ENCODE measurements around the gene TRMT13. TPM values are rescaled to one million over a fixed set of nuclear protein-coding genes. Genes with fewer than 3 reads are reported as not detected.
"Not testable (repeated sequence)": the region's sequence is repeated elsewhere in the genome, so short reads cannot be mapped to it uniquely, and the experiment has no call there.

Gene TRMT13
- total and polyA plus RNA-seq, 3 experiments from 2014 or later, result 9.2 to 27.2 (median 24.9) TPM

DNA sequence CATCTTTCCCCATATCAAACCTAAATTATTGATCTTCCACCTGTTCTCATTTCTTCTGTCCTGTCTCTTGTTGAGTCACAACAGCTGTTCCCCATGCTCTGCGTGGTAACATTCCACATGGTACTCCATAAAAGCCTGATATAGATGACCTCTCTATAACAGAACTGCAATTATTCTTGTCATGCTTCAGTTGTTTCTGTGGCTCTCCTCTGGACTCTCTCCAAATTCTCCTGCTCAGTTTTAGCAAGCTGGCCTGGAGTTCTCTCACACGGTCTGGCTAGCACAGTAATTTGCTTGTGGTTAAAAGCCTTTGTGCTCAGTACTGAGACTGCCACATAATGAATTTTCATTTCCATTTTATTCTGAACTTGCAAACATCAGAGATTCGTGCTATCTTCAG, 55.7 kb downstream of the TRMT13 start:
- Mint-ChIP-seq H3K4me3 (no peak overlapping the region), H3K27me3 (no peaks in the 10 kb centered on the region), H3K27ac (no peak overlapping the region), H3K9me3 (no peaks in the 10 kb centered on the region), H3K4me1 (no peaks in the 10 kb centered on the region), H3K36me3 (peaks cover 3 to 23% (median 12%) of the 10 kb centered on the region in 3 donors)
- POLR2A ChIA-PET, result no interaction called here
- no peak for DNase-seq
- Histone ChIP-seq H3K4me1 (ENCODE audit: insufficient read depth, low read length) (no peaks in the 10 kb centered on the region), H3K4me3 (ENCODE audit: low read length) (no peak overlapping the region), H3K27me3 (ENCODE audit: insufficient read depth, low read length, poor library complexity, severe bottlenecking) (no peaks in the 10 kb centered on the region), H3K27ac (ENCODE audit: low read depth, low read length) (no peak overlapping the region), H3K36me3 (ENCODE audit: insufficient read depth, low read length) (no peaks in the 10 kb centered on the region), H3K9me3 (ENCODE audit: low read length) (no peaks in the 10 kb centered on the region)
- CTCF ChIA-PET, result no interaction called here

DNA sequence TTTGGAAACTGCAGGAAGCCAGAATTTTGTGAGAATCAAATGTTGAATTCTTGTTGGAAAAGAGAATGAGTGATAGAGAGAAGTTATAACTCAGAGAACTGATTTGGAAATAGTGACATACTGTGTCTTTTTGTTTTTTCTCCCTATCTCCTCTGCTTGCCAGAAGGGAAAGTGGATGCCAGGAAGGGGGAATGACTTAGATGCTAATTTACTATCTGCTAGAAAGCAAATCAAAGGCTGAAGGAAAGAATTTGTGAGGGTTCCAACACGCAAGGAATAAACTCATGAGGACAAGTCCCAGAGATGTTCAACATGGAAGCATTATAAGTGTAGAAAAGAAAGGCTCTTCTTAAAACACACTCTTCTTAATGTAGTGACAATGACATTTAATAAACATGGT, 65.6 kb downstream of the TRMT13 start:
- Histone ChIP-seq H3K36me3 (ENCODE audit: insufficient read depth, low read length) (peaks cover 7% of the 10 kb centered on the region), H3K4me1 (ENCODE audit: insufficient read depth, low read length) (no peaks in the 10 kb centered on the region), H3K27ac (ENCODE audit: low read depth, low read length) (no peak overlapping the region), H3K27me3 (ENCODE audit: insufficient read depth, low read length, poor library complexity, severe bottlenecking) (no peaks in the 10 kb centered on the region), H3K4me3 (ENCODE audit: low read length) (no peak overlapping the region), H3K9me3 (ENCODE audit: low read length) (no peaks in the 10 kb centered on the region)
- Mint-ChIP-seq H3K4me3 (no peak overlapping the region), H3K27me3 (no peaks in the 10 kb centered on the region), H3K9me3 (no peaks in the 10 kb centered on the region), H3K36me3 (peaks cover 29 to 78% (median 49%) of the 10 kb centered on the region in 3 donors), H3K4me1 (peaks cover 0 to 6% (median 2%) of the 10 kb centered on the region in 3 donors), H3K27ac (no peak overlapping the region)
- DNase-seq, result no peak
- CTCF ChIA-PET, result no interaction called here
- POLR2A ChIA-PET, result no interaction called here

DNA sequence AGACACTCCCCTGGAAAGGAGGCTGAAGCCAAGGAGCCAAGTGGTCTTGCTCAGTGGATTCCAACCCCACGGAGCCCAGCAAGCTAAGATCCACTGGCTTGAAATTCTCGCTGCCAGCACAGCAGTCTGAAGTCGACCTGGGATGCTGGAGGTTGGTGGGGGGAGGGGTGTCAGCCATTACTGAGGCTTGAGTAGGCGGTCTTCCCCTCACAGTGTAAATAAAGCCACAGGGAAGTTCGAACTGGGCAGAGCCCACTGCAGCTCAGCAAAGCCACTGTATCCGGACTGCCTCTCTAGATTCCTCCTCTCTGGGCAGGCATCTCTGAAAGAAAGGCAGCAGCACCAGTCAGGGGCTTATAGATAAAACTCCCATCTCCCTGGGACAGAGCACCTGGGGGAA, 67.1 kb downstream of the TRMT13 start:
- CTCF ChIA-PET; H3K4me3 ChIP-seq (ENCODE audit: low read length); H3K4me1 Mint-ChIP-seq; POLR2A ChIA-PET; H3K36me3 ChIP-seq (ENCODE audit: insufficient read depth, low read length); DNase-seq; H3K4me1 ChIP-seq (ENCODE audit: insufficient read depth, low read length); H3K9me3 Mint-ChIP-seq; H3K27me3 ChIP-seq (ENCODE audit: insufficient read depth, low read length, poor library complexity, severe bottlenecking); H3K27ac Mint-ChIP-seq; H3K4me3 Mint-ChIP-seq; H3K9me3 ChIP-seq (ENCODE audit: low read length); H3K27ac ChIP-seq (ENCODE audit: low read depth, low read length); H3K27me3 Mint-ChIP-seq: not testable (repeated sequence)
- peaks cover 42 to 88% (median 57%) of the 10 kb centered on the region in 3 donors for H3K36me3 Mint-ChIP-seq

Other genes starting within 250 kb of the TRMT13 start
- gene SLC35A3, start 163.2 kb upstream of the TRMT13 start, total RNA-seq, result 10 to 100 TPM; 16.6 to 17.0 TPM
- 14.1 TPM for gene SLC35A3, start 163.2 kb upstream of the TRMT13 start, polyA plus RNA-seq
- gene SASS6, start 233 bp upstream of the TRMT13 start, total RNA-seq, result 10 to 100 TPM; 12.6 to 13.1 TPM
- gene SASS6, start 233 bp upstream of the TRMT13 start, polyA plus RNA-seq, result 2.0 TPM
- under 1 TPM; 0.53 TPM for gene LRRC39, start 45.1 kb downstream of the TRMT13 start, total RNA-seq
- gene LRRC39, start 45.1 kb downstream of the TRMT13 start, polyA plus RNA-seq, result not detected
- gene DBT, start 116.7 kb downstream of the TRMT13 start, total RNA-seq, result 10 to 100 TPM; 13.6 to 13.9 TPM
- 6.0 TPM for gene DBT, start 116.7 kb downstream of the TRMT13 start, polyA plus RNA-seq
- gene RTCA, start 133.1 kb downstream of the TRMT13 start, total RNA-seq, result 10 to 100 TPM; 64.5 to 68.3 TPM
- 25.2 TPM for gene RTCA, start 133.1 kb downstream of the TRMT13 start, polyA plus RNA-seq
- 10 to 100 TPM; 25.4 to 27.9 TPM for gene CDC14A, start 219.3 kb downstream of the TRMT13 start, total RNA-seq
- 36.4 TPM for gene CDC14A, start 219.3 kb downstream of the TRMT13 start, polyA plus RNA-seq

Measured in CD8-positive, alpha-beta memory T cell (primary cell).